GM12801 (cell line): ENCODE measurements around the gene SLIT3.

Experiments used
- CTCF ChIP-seq: IDR thresholded peaks from one replicate; pipeline ENCODE4 v1.5.1; 2011; ENCODE audit warnings: control low read depth; ENCODE audit not compliant: insufficient read length; ENCODE audit errors: extremely low read depth

Gene SLIT3

GRCh38 chr5:169098331-169099121 is 202.4 kb downstream of the SLIT3 start:
- TF ChIP-seq CTCF, result no peak

GRCh38 chr5:169097374-169098326 is 203.3 kb downstream of the SLIT3 start:
- TF ChIP-seq CTCF, result no peak

DNA sequence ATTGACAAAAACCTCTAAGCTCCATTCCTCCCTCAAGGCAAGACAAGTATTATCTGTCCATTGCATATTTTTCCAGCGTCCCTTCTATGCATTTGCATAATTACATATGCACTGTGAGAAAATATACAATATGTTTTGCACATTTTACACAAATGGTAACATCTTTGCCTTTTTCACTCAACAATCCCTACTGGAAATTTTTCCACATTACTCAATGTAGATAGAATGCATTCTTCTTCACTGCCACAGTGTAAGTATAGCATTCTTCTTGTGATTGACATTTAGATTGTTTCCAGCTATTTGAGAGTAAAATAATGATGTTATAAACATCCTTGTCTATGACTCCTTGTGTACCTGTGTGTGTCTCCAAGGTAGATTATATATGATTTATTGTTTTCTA is 205.0 kb downstream of the SLIT3 start:
- no peak for TF ChIP-seq CTCF

GRCh38 chr5:169095410-169095960 is 205.5 kb downstream of the SLIT3 start:
- TF ChIP-seq CTCF, result no peak

DNA sequence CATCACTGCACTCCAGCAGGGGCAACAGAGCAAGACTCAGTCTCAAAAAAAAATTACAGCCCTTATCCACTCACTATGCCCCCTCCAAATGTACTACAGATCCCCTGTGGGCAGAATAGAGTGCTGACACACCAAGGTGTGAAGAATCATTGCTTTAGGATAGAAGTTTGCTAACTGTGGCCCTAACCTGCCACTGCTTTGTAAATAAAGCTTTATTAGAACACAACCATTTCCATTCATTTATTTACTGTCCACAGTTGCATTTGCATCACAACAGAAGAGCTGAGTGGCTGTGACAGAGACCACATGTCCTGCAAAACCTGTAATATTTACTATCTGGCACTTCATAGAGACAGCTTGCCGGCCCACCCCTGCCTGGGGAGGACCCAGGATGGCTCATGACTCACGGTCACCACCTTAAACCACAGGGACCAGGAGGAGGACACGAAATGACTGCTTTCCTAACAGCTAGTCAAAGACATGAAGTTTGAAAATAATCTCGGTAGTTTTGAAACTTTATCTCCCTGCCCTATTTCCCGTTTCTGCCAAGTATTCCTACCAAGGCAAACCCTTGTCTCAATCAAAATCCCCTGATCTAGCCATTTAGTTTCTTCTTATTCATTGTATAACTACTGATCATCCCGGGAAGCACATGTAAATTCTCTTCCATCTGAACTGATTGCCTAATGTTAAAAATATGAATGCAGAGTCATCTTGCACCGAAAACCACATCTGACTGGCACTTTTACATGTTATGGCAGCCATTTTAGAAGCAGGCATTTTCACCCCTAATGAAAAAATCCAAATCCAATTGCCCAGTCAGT is 206.1 kb downstream of the SLIT3 start:
- no peak for TF ChIP-seq CTCF

DNA sequence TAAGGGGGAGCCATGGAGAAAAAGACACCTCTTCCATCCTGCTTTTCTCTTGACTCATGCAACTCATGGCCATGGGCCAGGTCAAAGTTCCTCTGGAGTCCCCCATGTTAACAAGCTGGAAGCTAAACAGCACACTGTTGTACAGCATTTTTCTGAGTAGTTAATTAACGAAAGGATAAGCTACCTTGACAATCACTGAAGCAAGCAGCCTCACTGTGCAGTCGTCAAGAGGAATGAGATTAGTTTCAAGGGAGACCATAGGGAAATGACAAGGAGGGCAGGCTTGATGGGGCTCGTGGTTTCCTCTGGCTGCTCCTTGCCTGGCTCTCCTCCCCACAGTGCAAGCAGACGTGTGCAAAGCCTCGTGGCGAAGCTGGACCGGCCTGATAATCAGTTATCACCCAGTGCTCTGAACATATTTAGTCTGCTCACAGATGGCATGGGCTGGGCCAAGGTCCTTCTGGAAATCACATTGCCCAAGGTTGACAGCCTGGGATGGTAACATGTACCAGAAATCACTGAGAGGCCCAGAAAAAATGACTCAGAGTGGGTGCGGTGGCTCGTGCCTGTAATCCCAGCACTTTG is 209.5 kb downstream of the SLIT3 start:
- no peak for TF ChIP-seq CTCF
